ENCODE data around the gene MME. TPM values are rescaled to one million over a fixed set of nuclear protein-coding genes. Genes with fewer than 3 reads are reported as not detected.

The MME gene
- total RNA-seq, 1 experiment from 2014 or later, result not detected

DNA sequence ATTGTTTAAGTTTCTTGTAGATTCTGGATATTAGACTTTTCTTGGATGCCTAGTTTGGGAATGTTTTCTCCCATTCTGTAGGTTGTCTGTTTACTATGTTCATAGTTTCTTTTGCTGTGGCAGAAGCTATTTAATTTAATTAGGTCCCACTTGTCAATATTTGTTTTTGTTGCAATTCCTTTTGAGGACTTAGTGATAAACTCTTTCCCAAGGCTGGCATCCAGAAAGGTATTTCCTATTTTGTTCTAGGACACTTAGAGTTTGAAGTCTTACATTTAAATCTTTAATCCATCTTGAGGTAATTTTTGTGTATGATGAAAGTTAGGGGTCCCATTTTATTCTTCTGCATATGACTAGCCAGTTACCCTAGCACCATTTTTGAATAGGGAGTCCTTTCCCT is 54.9 kb downstream of the MME start:
- DNase-seq (ENCODE audit: extremely low read depth, low read depth), result no peak

DNA sequence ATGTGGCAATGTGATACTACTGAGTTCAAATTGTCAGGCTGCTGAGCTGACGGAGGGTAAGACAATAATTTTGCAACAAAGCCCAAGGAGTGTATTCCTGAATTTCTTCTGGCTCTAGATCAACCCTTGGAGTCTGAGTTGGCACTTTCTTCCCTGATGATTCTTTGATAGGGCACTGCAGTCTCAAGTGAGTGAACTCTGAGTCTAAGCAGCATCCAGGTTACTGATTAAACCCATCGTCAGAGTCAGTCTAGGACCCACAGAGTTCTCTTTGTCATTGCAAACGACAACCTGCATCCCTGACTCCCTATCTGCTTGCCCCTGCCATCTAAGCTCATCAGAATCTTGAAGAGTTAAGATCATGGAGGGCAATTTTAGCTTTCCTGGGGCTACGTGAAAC is 58.6 kb downstream of the MME start:
- no peak for DNase-seq (ENCODE audit: extremely low read depth, low read depth)

DNA sequence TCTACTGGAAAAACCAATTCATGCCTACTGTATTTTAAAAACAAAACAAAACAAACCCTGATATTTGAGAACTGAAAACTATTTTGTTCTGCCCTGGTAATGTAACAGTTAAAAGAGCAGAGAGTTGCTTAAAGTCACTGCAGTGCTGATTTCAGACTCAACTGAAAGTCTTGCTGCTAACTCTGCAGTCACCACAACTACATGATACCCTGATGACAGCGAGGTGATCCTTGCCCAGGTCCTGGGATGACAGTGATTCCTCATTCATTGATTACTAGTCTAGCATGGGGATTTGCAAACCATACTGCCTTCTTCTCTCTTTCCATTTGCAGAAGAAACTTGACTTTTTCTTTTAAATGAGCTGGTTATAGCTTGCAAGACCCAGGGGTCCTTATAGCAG is 67.5 kb downstream of the MME start:
- no peak for DNase-seq (ENCODE audit: extremely low read depth, low read depth)

DNA sequence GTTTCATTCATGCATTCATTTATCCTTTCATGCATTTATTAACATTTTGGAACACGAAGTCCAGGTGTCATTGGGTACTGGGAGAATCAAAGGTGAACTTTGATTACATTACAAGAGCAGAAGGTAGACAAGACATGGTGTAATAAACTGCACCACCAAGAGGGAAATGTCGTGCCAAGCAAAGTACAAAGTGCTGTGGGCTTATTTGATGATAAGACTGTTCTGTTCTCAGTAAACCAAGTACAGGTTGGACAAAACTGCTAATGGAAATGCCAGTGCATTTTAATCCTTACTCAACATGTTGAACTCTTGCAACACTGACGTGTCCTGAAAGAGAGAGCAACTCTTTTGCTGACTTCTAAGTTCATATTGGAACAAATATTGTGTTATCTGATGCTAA is 69.4 kb downstream of the MME start:
- no peak for DNase-seq (ENCODE audit: extremely low read depth, low read depth)

DNA sequence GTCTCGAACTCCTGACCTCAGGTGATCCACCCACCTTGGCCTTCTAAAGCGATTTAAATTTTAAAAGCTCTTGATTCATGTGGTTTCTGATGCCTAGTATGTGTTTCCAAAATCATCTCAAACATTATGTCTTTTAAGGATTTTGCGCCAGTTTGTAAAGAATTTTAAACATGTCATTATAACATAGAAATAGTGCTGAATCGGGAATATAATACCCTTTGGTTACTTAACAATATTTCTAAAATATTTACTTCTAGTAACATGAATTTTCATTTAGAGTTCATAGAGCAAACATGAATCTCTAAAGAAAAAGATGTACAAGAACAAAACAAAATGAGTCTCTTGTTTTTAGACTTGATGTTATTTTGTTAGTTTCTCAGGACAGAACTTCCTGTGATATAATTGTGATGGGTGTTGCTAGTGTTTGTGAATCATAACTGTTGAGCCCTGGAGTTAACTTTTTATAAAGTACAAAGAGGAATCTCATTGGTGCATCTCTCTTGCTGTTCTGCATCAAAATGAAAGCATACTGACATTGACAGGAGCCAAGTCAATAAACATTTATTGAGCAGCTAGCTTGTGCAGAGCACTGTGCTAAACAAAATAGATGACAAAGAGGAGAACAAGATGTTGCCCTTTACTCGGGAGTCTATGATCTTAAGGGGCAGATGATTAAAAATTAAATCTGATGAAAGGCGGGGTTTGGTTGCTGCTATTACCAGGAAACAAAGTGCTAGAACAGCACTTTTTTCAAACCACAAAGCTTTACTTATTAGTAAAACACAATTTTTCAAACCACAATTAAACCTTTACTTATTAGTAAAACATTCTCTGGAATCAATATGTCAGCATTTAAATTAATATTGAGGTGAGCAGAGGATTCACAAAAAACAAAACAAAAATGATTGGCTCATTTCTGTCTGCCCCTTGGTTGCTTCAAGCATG is 73.4 kb downstream of the MME start:
- no peak for DNase-seq (ENCODE audit: extremely low read depth, low read depth)

DNA sequence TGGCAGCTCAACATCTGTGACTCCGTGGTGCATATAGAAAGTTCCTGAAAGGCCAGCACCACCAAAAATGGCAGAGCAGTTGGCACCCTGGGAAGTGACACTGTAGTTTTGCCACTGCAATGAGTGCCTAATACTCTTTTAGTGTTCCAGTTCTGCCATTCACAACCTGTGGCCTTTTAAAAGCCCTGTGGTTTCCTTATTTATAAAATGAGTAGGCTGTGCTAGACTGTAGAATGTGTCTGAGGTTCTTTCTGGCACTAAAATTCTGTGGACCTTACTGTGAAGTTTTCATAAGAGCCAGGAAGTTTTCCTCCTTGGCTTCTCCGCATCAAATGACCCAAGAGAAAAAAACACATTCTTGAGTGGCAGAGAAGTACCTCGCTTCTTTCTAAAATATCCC is 74.1 kb downstream of the MME start:
- no peak for DNase-seq (ENCODE audit: extremely low read depth, low read depth)

DNA sequence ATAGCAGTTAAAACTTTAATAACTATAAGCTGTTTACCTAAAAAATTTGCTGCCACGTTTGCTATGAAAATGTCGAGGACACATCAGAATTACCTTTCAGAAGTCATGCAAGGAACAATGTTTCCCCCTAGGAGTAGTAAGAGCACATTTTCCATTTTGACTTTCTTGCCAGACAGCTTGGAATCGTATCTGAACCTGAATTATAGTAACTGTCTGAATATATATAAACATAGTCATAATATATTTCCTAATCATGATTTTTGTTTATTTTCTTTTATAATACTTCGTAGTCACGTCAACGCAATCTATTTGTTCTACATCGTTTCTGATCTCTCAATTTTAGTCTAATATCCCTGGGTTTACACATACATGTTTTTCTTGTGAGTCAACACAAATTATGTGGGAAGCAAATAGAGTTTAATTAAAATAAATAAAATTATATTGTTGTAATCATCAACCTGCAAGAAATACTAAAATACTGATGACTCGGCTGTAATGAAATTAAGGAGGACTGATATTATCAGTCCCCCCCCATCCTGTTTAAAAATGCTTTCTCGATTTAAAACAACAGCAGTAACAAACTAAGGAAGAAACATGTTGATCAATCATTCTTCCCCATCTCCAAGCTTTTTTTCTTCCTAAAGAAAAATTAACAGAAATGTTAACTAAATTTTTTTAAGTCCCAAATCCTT is 78.4 kb downstream of the MME start:
- no peak for DNase-seq (ENCODE audit: extremely low read depth, low read depth)

DNA sequence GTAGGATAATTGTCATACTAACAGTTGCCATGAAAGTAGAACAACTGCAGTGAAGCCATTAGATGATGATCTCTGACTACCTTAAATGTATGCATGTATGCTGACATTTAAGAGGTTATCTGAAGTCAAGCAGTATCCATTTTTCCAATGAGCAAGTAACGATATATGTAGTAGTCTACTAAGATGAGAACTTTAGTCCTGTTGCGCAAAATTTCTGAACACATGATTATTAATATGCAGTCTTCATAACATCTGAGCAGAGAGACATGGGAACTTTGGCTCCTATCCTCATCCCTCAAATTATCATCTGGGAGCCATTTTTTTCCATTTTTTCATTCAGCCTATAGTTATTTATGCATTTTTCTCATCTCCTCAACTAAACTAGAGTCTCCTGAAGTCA is 79.2 kb downstream of the MME start:
- no peak for DNase-seq (ENCODE audit: extremely low read depth, low read depth)

DNA sequence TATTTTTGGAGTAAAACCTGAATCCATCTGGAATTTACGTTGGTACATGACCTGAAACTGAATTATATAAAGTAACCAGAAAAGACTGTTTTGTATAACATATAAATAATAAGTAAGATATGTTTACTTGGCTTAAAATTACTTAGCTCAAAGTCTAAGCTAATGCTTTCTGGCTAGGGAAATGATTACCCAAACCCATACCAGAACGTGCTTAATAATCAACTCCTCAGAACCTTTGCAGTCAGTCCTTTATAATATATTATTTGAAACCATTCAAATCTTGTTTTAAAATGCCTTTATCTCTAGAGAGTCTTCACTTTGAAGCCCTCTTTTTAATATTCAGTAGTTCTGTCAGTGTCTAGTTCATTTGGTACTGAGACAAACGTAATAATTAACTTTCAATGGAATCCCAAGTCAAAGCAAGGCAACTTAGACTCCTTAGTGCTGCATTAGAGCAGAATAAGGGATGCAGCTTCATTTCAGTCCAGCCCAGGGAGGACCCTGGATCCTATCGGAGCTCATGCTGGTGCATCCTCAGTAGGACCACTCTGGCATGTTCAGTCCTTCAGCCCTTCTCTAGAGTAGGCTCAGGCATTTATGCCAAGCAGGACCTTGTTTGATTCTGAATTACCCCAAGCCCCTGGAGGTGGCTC is 81.6 kb downstream of the MME start:
- DNase-seq (ENCODE audit: extremely low read depth, low read depth), result no peak

DNA sequence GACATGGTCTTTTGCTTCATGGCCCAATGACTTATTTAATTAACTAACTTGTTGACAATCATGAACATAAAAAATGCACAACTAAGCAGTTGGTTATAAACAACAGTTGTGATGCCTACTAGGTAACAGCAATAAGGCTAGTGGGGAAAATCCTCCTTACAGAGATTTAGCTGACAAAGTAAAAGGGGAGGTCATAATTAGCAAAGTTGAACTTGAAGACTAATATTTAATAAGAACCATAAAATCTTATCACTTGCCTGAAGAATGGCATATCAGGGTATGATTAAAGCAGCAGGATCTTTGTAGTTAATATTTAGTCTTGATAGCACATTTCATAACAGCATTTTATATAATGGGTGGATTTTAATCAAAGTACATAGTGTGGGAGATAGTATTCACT is 84.2 kb downstream of the MME start:
- no peak for DNase-seq (ENCODE audit: extremely low read depth, low read depth)

DNA sequence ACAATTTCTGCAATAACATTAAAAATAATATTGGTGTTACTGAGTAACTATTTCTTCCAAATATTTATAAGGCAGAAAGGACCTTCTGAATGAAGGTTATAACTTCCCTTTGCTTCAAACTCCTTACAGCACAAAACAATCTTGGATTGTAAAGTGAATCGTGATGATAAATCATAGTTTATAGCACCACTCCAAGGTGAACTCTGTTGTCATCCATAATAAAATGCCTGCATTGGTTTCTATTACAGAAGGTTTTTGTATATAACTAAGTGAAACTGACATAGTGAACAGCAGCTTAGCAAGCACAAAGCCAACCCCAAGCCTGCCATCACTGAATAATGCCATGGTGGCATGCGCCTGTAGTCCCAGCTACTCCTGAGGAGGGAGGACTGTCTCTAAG is 86.3 kb downstream of the MME start:
- no peak for DNase-seq (ENCODE audit: extremely low read depth, low read depth)

DNA sequence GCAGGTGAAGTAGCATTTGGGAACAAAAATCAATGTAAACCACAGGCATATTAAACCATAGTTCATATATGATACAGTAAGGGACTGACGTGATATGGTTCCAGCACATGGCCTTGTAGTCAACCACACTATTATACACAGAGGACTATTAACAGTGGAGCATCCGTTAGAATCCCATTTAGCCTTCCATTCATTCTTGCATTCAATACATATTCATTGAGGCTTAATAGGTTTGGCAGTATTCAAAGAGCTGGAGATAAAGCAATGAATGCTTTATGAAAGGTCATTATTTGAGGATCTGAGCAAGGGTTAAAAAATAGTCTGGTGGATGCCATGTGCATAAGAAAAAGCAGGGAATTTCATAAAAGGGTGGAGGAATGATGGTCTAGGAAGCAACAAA is 89.1 kb downstream of the MME start:
- DNase-seq (ENCODE audit: extremely low read depth, low read depth), result no peak

DNA sequence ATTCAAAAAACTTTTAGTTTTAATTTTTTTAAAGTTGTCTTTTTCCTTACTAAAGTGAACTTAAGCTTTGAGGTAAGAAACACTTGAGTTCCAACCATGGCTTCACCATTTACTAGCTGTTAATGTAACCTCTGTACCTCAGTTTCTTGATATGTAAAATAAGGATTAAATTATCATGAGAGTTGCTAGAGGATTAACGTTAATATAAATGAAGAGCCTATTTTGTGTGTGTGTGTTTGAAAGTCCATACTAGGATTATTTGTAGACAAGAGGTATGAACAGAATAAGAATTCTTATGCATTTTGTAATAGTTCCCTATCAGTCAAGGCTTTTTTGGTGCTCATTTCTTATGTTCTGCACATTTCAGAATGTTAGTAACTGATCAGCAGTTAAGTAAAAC is 93.7 kb downstream of the MME start:
- DNase-seq (ENCODE audit: extremely low read depth, low read depth), result no peak

DNA sequence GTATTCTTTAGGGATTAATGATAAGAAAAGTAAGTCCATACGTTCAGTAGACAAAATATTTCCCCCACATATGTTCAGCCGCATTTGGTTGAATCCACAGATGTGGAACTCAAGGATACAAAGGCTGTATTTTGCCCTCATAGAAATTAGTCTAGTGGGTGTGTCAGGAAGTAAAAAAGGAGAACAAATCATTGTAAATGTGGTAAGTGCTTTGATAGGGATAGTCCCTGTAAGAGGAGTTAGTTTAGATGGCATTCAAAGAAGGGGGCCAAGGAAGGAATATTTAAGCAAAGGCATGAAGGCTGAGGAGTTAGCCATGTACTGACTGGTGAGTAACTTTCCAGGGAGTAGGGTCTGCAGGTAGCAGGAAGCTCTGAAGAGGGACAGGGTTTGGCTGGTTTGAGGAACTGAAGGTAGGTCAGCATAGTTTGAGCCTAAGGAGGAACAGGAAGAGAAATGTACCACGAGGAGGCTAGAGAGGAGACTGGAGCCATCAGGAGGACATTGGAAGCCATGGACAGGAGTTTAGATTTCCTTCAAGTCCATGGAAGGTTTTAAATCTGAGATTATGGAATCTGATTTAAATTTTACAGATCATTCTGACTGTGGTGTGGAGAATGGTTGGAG is 98.8 kb downstream of the MME start:
- DNase-seq (ENCODE audit: extremely low read depth, low read depth), result no peak

DNA sequence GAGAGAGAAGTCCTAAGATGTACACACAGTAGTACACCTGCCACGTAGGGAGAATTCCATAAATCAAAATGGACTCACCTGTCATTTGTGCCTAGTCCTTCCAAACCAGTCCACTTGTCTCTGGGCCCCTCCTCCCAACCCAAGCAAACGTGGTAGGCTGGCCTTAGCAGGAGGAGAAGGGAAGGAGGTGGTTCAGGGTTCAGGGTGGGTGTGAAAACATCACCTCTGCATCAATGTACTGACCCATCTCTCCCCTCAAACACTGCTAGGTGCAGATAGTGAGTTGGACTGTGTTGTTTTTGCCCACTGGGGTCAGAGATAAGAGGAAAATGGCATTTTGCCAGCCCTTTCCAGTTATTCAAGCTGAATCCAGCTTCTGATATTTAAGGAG is 99.3 kb downstream of the MME start:
- DNase-seq (ENCODE audit: extremely low read depth, low read depth), result no peak

DNA sequence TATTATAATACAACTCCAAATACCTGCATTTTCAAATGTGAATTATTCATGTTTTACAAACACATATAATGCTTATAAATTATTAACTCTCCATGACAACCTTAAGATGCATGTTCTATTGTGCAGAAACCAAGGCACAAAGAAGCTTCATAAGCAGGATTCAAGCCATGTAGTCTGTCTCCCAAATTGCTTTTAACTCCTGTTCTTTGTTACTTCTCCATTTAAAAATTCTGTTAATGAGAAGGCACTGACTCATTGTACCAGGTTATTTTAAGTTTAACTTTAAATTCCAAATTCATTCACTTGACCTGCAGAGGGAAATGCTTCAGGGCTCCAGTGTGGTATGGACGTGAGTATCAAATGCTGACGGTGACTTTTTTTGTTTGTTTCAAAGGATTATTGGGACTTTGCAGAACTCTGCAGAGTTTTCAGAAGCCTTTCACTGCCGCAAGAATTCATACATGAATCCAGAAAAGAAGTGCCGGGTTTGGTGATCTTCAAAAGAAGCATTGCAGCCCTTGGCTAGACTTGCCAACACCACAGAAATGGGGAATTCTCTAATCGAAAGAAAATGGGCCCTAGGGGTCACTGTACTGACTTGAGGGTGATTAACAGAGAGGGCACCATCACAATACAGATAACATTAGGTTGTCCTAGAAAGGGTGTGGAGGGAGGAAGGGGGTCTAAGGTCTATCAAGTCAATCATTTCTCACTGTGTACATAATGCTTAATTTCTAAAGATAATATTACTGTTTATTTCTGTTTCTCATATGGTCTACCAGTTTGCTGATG is 100.0 kb downstream of the MME start:
- DNase-seq (ENCODE audit: extremely low read depth, low read depth), result no peak

DNA sequence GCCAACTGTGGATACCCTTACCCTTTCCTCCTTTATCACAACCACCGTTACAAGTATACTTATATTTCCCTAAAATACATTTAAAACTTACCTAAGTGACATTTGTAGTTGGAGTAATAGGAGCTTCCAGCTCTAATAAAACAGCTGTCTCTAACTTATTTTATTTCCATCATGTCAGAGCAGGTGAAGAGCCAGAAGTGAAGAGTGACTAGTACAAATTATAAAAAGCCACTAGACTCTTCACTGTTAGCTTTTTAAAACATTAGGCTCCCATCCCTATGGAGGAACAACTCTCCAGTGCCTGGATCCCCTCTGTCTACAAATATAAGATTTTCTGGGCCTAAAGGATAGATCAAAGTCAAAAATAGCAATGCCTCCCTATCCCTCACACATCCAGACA is 102.3 kb downstream of the MME start:
- DNase-seq (ENCODE audit: extremely low read depth, low read depth), result no peak

DNA sequence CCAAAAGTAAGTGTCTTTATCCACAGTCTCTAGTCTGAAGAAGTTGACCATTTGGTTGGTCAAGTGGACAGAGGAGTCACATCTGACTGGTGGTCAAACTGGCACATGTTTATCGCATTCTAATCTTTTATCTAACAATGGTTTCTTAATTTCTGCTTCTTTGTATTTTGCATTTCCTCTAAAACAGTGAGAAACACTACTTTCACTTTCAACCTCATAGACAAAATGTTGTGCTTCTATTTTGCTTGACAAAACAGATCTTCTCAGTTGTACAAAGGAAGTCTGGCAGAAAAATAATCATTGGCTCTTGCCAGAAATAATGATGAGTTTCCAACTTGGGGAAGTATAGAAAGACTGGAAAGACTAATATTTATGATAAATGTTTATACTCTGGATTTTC is 103.9 kb downstream of the MME start:
- no peak for DNase-seq (ENCODE audit: extremely low read depth, low read depth)

DNA sequence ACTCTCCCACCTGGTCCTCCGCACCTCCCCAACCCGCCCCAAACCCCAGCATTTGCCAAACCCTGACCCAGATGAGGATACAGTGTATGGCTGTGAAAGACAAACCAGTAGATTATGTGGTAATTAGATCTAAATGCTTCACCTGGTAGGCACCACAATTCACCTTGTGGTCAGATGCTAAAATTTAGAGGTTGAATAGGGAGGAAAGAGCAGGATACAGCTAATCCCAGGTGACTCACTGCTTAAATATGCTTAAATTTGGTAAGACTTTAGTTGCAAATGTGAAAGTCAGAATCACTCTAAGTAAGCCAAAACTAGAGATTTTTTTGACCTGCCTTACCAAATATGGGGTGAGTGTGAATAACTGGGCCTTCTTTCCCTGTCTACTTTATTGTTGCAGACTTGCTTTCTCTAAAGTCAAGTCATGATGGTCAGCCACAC is 105.5 kb downstream of the MME start:
- no peak for DNase-seq (ENCODE audit: extremely low read depth, low read depth)

DNA sequence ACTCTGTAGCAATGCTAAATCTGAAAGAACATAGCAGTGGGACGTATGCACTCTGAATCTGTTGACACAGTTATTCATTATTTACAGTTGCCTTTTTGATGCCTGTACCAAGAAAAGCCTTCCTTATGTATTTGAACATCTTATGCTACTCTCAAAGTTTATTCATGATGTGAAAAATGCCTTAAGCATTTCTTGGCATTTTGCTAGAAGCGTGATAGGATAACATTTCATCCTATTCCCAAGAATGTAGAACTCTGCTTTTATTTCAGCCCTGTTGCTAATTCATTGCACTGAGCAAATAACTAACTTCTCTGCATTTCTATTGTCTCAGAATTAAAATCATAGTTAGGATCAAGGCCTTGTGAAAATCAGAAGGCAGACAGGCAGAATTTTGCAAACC is 107.9 kb downstream of the MME start:
- DNase-seq (ENCODE audit: extremely low read depth, low read depth), result no peak
